Natural killer cell treated with Interleukin-12 subunit alpha and Interleukin-12 subunit beta and Interleukin-15 and Interleukin-18, amount 100 ng/mL, for 72 hours (primary cell): Measurements from ENCODE around the gene GEMIN8. TPM values are rescaled to one million over a fixed set of nuclear protein-coding genes. Genes with fewer than 3 reads are reported as not detected.

ENCODE experiments used
- ATAC-seq, 2 donors: fragments of 150-1000 bp; cut with Tn5 transposase in 1 of 2; sonication (Bioruptor Pico), chemical (Tn5 transposase) in 1 of 2; 2 replicates each; pipeline ENCODE4 v1.10.0; 2021
- DNase-seq: peaks from one replicate; pipeline ENCODE4 v3.0.0; 2022; ENCODE audit warnings: low spot score
- H3K27ac Mint-ChIP-seq, 2 donors: 1 replicate in 1 of 2; 2 replicates in 1 of 2; pipeline ENCODE4 v1.8.0; 2022; ENCODE audit warnings: mixed read lengths in 2 of 2, mild to moderate bottlenecking in 1 of 2, moderate library complexity in 1 of 2
- H3K27me3 Mint-ChIP-seq, 2 donors: 1 replicate in 1 of 2; 2 replicates in 1 of 2; pipeline ENCODE4 v1.8.0; 2022; ENCODE audit warnings: mixed read lengths in 2 of 2
- H3K36me3 Mint-ChIP-seq: one replicate; pipeline ENCODE4 v1.8.0; 2022; ENCODE audit warnings: mixed read lengths
- H3K4me1 Mint-ChIP-seq, 2 donors: 1 replicate in 1 of 2; 2 replicates in 1 of 2; pipeline ENCODE4 v1.8.0; 2022; ENCODE audit warnings: low read depth in 2 of 2, mixed read lengths in 2 of 2, mild to moderate bottlenecking in 1 of 2
- H3K4me3 Mint-ChIP-seq: one replicate; pipeline ENCODE4 v1.8.0; 2022; ENCODE audit warnings: mixed read lengths
- H3K9me3 Mint-ChIP-seq: 2 replicates; pipeline ENCODE4 v1.8.0; 2022; ENCODE audit warnings: mixed read lengths
- total RNA-seq, 2 donors: library from RNA; stranded (reverse); gene quantifications; one replicate each; pipeline ENCODE4 v1.2.3, GENCODE V29; 2022

Gene GEMIN8
- total RNA-seq, 2 donors from 2014 or later, result 21.7 to 24.4 TPM

GRCh38 chrX:14003876-14004425 is 25.7 kb downstream of the GEMIN8 start:
- no peaks in the 10 kb centered on the region for H3K27me3 Mint-ChIP-seq
- ATAC-seq, result no peak

DNA sequence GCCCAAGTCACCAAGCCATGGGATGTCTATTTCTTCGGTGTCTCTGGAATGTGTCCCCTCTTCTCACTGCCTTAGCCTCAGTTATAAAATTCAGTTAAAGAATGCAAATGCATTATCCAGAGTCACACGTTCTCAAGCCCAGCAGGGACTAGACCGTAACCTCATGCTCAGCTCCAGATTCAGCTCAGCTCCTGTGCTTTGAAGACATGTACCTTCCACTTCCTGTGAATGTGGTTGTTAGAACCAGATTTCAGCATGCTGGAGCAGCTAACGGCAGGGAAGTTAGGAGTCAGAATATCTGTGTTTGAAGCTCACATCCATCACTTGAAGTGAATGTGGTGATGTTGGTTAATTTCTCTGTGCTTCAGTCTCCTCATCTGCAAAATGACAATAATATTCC is 26.7 kb downstream of the GEMIN8 start:
- Mint-ChIP-seq H3K36me3 (no peaks in the 10 kb centered on the region), H3K27ac (no peak overlapping the region), H3K4me3 (no peak overlapping the region), H3K27me3 (no peaks in the 10 kb centered on the region), H3K4me1 (no peaks in the 10 kb centered on the region), H3K9me3 (no peaks in the 10 kb centered on the region)
- no peak for ATAC-seq
- DNase-seq, result no peak

More at GRCh38 chrX:14003876-14004425, 25.7 kb downstream of the GEMIN8 start:
- Mint-ChIP-seq H3K27ac (no peak overlapping the region), H3K4me3 (no peak overlapping the region), H3K36me3 (no peaks in the 10 kb centered on the region), H3K4me1 (no peaks in the 10 kb centered on the region), H3K9me3 (no peaks in the 10 kb centered on the region)
- no peak for DNase-seq

DNA sequence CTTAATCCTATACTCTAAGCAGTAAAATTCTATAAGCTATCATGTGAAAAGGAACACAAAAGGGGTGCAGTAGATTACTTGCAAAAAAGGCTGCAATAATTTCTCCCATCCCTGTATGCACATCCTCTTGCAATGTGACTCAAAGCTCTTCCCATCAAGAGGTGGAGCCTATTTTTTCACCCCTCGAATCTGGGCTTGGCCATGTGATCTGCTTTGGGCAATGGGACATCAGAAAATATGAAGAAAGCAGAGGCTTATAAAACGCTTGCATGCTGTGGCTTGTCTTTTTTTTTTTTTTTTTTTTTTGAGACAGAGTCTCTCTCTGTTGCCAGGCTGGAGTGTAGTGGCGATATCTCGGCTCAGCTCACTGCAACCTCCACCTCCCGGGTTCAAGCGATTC is 33.0 kb downstream of the GEMIN8 start:
- no peak for DNase-seq
- H3K27me3 Mint-ChIP-seq, result peaks cover 0 to 4% of the 10 kb centered on the region in 2 donors
- no peak for ATAC-seq
- H3K4me3 Mint-ChIP-seq, result no peak overlapping the region
- no peaks in the 10 kb centered on the region for H3K36me3 Mint-ChIP-seq
- H3K27ac Mint-ChIP-seq, result no peak overlapping the region
- peaks cover 0 to 3% of the 10 kb centered on the region in 2 donors for H3K4me1 Mint-ChIP-seq
- no peaks in the 10 kb centered on the region for H3K9me3 Mint-ChIP-seq

GRCh38 chrX:13994536-13995080 is 35.1 kb downstream of the GEMIN8 start:
- no peak for ATAC-seq
- H3K4me1 Mint-ChIP-seq, result peaks cover 0 to 3% of the 10 kb centered on the region in 2 donors
- no peak overlapping the region for H3K27ac Mint-ChIP-seq
- DNase-seq, result no peak
- H3K4me3 Mint-ChIP-seq, result no peak overlapping the region
- no peaks in the 10 kb centered on the region for H3K36me3 Mint-ChIP-seq
- H3K9me3 Mint-ChIP-seq, result no peaks in the 10 kb centered on the region
- H3K27me3 Mint-ChIP-seq, result peaks cover 0 to 7% of the 10 kb centered on the region in 2 donors

GRCh38 chrX:13994104-13994503 is 35.6 kb downstream of the GEMIN8 start:
- no peak for ATAC-seq
- no peaks in the 10 kb centered on the region for H3K36me3 Mint-ChIP-seq
- H3K27ac Mint-ChIP-seq, result no peak overlapping the region
- no peak overlapping the region for H3K4me3 Mint-ChIP-seq
- peaks cover 0 to 7% of the 10 kb centered on the region in 2 donors for H3K27me3 Mint-ChIP-seq
- no peaks in the 10 kb centered on the region for H3K9me3 Mint-ChIP-seq
- DNase-seq, result no peak
- H3K4me1 Mint-ChIP-seq, result peaks cover 0 to 3% of the 10 kb centered on the region in 2 donors

DNA sequence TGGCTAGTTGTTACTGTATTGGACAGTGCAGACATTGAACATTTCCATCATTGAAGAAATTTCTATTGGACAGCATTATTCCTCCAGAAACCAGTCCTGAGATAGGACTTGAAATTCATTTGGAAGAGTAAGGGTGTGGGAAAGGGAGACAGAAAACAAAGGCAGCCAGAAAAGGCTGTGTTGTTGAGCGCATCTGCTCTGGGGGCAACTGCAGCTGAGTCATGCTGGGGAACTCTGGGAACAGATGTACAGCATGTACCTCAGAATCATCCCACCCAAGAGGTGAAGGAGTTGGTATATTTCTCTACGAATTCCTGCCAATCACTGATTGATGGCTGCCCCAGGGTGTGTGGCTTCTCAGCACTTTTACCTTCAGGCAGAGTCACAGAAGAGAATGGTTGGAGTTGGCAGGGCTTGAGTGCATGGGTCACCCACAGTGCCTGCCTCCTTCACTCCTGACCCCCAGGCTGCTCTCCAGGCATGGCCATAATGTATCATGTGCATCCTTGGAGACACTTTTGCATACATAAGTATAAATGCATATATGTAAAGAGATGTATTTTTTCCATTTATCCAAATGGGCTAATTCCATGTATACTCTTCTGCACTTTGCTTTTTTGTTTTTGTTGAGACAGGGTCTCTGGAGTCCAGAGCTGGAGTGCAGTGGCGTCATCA is 39.4 kb downstream of the GEMIN8 start:
- no peak overlapping the region for H3K4me3 Mint-ChIP-seq
- H3K4me1 Mint-ChIP-seq, result peaks cover 0 to 2% of the 10 kb centered on the region in 2 donors
- peaks cover 3% of the 10 kb centered on the region for H3K9me3 Mint-ChIP-seq
- peaks cover 0 to 16% of the 10 kb centered on the region in 2 donors for H3K27me3 Mint-ChIP-seq
- no peak for ATAC-seq
- DNase-seq, result no peak
- no peak overlapping the region for H3K27ac Mint-ChIP-seq
- no peaks in the 10 kb centered on the region for H3K36me3 Mint-ChIP-seq

- no peak overlapping the region for H3K4me3 Mint-ChIP-seq
- H3K27ac Mint-ChIP-seq, result no peak overlapping the region
- no peaks in the 10 kb centered on the region for H3K4me1 Mint-ChIP-seq
- peaks cover 3% of the 10 kb centered on the region for H3K9me3 Mint-ChIP-seq
- DNase-seq (no peak), ATAC-seq (no peak)
- no peaks in the 10 kb centered on the region for H3K36me3 Mint-ChIP-seq
- H3K27me3 Mint-ChIP-seq, result peaks cover 0 to 10% of the 10 kb centered on the region in 2 donors
Observed at GRCh38 chrX:13985697-13986435, 43.8 kb downstream of the GEMIN8 start.

DNA sequence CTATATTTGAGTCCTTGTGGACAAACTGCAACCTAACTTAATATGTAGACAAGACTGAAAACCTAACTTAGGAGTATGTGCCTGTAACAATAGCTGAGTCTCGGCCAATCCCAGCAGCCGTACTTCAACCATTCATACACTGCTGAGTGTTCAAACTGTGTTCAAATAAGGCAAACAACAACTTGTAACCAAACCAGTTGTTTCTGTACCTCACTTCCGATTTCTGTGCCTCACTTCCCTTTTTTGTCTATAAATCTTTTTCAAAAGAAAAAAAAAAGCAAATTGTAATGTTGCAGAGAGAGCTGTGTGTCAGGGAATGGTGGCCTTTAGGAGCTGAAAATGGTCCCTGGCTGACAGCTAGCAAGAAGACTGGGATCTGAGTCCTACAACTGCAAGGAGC is 46.0 kb downstream of the GEMIN8 start:
- H3K4me1 Mint-ChIP-seq, result no peaks in the 10 kb centered on the region

DNA sequence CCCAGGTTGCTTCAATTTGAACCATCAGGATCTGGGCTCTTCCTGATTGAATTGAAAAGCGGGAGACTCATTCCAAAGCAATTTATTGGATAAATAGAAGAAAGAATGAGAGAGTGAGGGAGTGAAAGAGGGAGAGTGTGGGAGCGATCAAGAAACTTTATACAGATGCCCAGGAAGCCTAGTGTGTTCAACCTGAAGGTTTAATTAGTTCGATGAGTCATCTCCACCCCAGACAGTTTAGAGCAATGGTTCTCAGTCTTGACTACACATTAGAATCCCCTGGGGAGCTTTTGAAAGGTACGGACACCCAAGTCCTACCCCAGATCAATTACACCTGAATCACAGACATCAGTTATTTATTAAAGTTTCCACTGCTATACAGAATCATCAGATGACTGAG is 61.5 kb downstream of the GEMIN8 start:
- Mint-ChIP-seq H3K4me1 (no peaks in the 10 kb centered on the region), H3K27me3 (peaks cover 0 to 18% of the 10 kb centered on the region in 2 donors), H3K27ac (no peak overlapping the region), H3K36me3 (no peaks in the 10 kb centered on the region), H3K4me3 (no peak overlapping the region), H3K9me3 (no peaks in the 10 kb centered on the region)
- DNase-seq (no peak), ATAC-seq (no peak)

More for the DNA sequence above, 46.0 kb downstream of the GEMIN8 start:
- Mint-ChIP-seq H3K27me3 (peaks cover 0 to 10% of the 10 kb centered on the region in 2 donors), H3K36me3 (no peaks in the 10 kb centered on the region), H3K9me3 (peaks cover 3% of the 10 kb centered on the region), H3K27ac (no peak overlapping the region), H3K4me3 (no peak overlapping the region)
- ATAC-seq (no peak), DNase-seq (no peak)

DNA sequence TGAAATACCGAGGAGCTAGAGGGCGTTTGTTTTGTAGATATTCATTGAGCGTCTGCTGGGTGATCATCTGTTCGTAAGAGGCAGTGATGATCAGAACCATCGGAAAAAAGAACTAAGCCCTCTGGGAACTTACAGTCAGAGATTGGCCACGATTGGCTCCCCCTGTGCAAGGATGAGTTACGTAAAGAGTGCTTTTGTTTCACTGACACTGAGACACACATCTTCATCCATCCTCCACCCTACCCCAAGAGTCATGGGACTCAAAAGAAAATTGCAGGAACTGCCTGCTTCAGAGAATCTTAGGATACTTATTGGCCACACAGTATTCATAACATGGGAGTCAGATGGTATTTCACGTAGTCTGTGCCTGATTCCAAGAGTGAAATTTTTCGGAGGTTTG is 62.1 kb downstream of the GEMIN8 start:
- Mint-ChIP-seq H3K27ac (no peak overlapping the region), H3K4me1 (no peaks in the 10 kb centered on the region), H3K9me3 (no peaks in the 10 kb centered on the region), H3K36me3 (no peaks in the 10 kb centered on the region), H3K4me3 (no peak overlapping the region), H3K27me3 (peaks cover 0 to 18% of the 10 kb centered on the region in 2 donors)
- DNase-seq, result no peak
- no peak for ATAC-seq

GRCh38 chrX:13966793-13967125 is 62.9 kb downstream of the GEMIN8 start:
- Mint-ChIP-seq H3K27ac (no peak overlapping the region), H3K27me3 (peaks cover 0 to 17% of the 10 kb centered on the region in 2 donors), H3K36me3 (no peaks in the 10 kb centered on the region), H3K9me3 (no peaks in the 10 kb centered on the region), H3K4me3 (no peak overlapping the region), H3K4me1 (no peaks in the 10 kb centered on the region)
- ATAC-seq, result no peak
- DNase-seq, result no peak

GRCh38 chrX:13966071-13966792 is 63.5 kb downstream of the GEMIN8 start:
- Mint-ChIP-seq H3K27me3 (peaks cover 0 to 18% of the 10 kb centered on the region in 2 donors), H3K4me3 (no peak overlapping the region), H3K4me1 (no peaks in the 10 kb centered on the region), H3K36me3 (no peaks in the 10 kb centered on the region), H3K27ac (no peak overlapping the region), H3K9me3 (no peaks in the 10 kb centered on the region)
- DNase-seq (no peak), ATAC-seq (no peak)

DNA sequence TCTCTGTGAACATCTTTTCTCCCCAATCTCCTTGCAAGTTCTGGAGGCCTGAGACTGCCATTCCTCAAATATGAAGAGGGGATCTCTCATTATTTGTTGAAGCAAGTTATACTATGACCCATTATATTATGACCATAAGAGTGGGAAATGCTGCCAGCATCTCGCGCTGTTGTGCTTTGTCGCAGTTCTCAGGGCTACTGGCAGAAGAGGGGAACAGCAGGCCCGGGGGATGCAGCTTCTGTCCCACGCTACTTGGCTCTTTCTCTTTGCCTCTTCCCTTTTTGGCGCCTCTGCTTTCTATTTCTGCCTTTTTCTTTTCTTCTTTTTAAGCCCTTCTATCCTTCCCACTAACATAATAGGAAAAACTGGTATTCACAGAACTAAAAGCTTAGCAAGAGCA is 64.2 kb downstream of the GEMIN8 start:
- H3K27me3 Mint-ChIP-seq, result peaks cover 0 to 18% of the 10 kb centered on the region in 2 donors
- H3K4me3 Mint-ChIP-seq, result no peak overlapping the region
- DNase-seq, result no peak
- no peak overlapping the region for H3K27ac Mint-ChIP-seq
- H3K9me3 Mint-ChIP-seq, result no peaks in the 10 kb centered on the region
- H3K4me1 Mint-ChIP-seq, result no peaks in the 10 kb centered on the region
- no peaks in the 10 kb centered on the region for H3K36me3 Mint-ChIP-seq
- ATAC-seq, result no peak
